C4-2B (cell line): ENCODE results near the gene MTERF1.

Experiments
- CTCF ChIP-seq: fragments of 450-650 bp; conservative IDR thresholded peaks from 2 replicates; pipeline ENCODE4 v1.5.1; 2017; ENCODE audit warnings: mild to moderate bottlenecking
- ZFX ChIP-seq: fragments of 450-650 bp; IDR thresholded peaks from 2 replicates; pipeline ENCODE4 v1.6.1; 2017

DNA sequence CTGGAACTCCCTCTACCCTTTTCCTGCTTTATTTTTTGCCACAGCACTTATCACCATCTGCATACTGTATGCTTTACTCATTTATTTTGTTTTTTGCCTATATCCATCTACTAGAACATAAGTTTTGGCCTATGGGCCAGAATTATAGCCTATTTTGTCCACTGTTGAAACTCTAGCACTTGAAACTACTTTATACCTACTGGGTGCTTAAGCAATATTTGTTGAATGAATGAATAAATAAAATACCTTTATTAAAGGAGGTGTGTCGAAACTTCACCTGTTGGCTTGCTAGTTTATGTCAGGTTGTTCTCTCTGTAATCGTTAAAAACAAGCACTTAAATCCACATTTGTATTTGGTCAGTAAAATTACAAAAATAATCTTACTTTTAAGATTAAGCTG lies 53.3 kb downstream of the MTERF1 start:
- TF ChIP-seq CTCF (no peak), ZFX (no peak)
